SK-N-SH (cell line): Measurements from ENCODE around the gene NTSR2. TPM values are rescaled to one million over a fixed set of nuclear protein-coding genes. Genes with fewer than 3 reads are reported as not detected.

Source experiments
- CTCF ChIA-PET: fragments of 300-600, 350-600 bp; formaldehyde crosslinking; extraction: SDS; loops from one replicate; lab custom pipeline; 2021; lab: Yijun Ruan, JAX
- POLR2A ChIA-PET: fragments of 350-600 bp; sonication (Branson Sonifier 250); formaldehyde crosslinking; extraction: SDS; loops from one replicate; lab custom pipeline; 2020; ENCODE audit warnings: antibody characterized with exemption, inconsistent platforms; lab: Yijun Ruan, JAX
- DNase-seq: peaks from one replicate; pipeline ENCODE4 v3.0.0; 2012
- H2AFZ ChIP-seq: fragments of 200-600 bp; sonication (generic); 2 replicates; pipeline ENCODE4 v1.8.1; 2016; ENCODE audit warnings: antibody characterized with exemption, mild to moderate bottlenecking, low read depth
- H3F3A ChIP-seq: fragments of 200-600 bp; sonication (generic); replicated peaks from 2 replicates; pipeline ENCODE3; 2016; ENCODE audit warnings: antibody characterized with exemption, mild to moderate bottlenecking; ENCODE audit not compliant: insufficient read depth
- H3K27ac ChIP-seq, 2 experiments: fragments of 200-500 bp in 1 of 2; fragments of 200-600 bp in 1 of 2; sonication (Bioruptor generic) in 1 of 2; sonication (generic), shearing (Covaris generic) in 1 of 2; 2 replicates each; pipeline versions ENCODE4 v1.5.1 to v1.6.1; 2014 to 2016; ENCODE audit warnings: low read depth in 2 of 2, inconsistent platforms in 1 of 2, low read length in 1 of 2, mild to moderate bottlenecking in 1 of 2, mixed read lengths in 1 of 2
- H3K27me3 ChIP-seq: fragments of 200-600 bp; sonication (generic), shearing (Covaris generic); 2 replicates; pipeline ENCODE4 v1.6.1; 2016; ENCODE audit warnings: mixed run types; ENCODE audit not compliant: insufficient read depth
- H3K36me3 ChIP-seq, 2 experiments: fragments of 200-500 bp in 1 of 2; fragments of 200-600 bp in 1 of 2; sonication (Bioruptor generic) in 1 of 2; sonication (generic) in 1 of 2; replicated peaks in 1 of 2; 2 replicates each; pipeline versions ENCODE3 to v1.5.1; 2014 to 2016; ENCODE audit warnings: low read length in 1 of 2, mild to moderate bottlenecking in 1 of 2; ENCODE audit not compliant: insufficient read depth in 2 of 2, control insufficient read depth in 1 of 2
- H3K4me1 ChIP-seq, 2 experiments: fragments of 200-500 bp in 1 of 2; fragments of 200-600 bp in 1 of 2; sonication (Bioruptor generic) in 1 of 2; sonication (generic), shearing (Covaris generic) in 1 of 2; 2 replicates each; pipeline versions ENCODE4 v1.5.1 to v1.6.1; 2014 to 2016; ENCODE audit warnings: low read depth in 1 of 2, low read length in 1 of 2, mixed run types in 1 of 2; ENCODE audit not compliant: insufficient read depth in 2 of 2, control insufficient read depth in 1 of 2
- H3K4me2 ChIP-seq: fragments of 200-600 bp; sonication (generic), shearing (Covaris generic); 2 replicates; pipeline ENCODE4 v1.6.1; 2017; ENCODE audit warnings: mixed run types
- H3K4me3 ChIP-seq, 2 experiments: fragments of 200-500 bp in 1 of 2; fragments of 200-600 bp in 1 of 2; sonication (Bioruptor generic) in 1 of 2; sonication (generic), shearing (Covaris generic) in 1 of 2; 2 replicates each; pipeline versions ENCODE4 v1.5.1 to v1.8.1; 2014 to 2016; ENCODE audit warnings: low read depth in 2 of 2, inconsistent platforms in 1 of 2, low read length in 1 of 2, mild to moderate bottlenecking in 1 of 2, mixed read lengths in 1 of 2, moderate library complexity in 1 of 2
- H3K79me2 ChIP-seq: fragments of 200-600 bp; sonication (generic); 2 replicates; pipeline ENCODE4 v1.8.1; 2017; ENCODE audit warnings: mild to moderate bottlenecking; ENCODE audit not compliant: insufficient read depth
- H3K9ac ChIP-seq: fragments of 200-600 bp; sonication (generic); 2 replicates; pipeline ENCODE4 v1.6.1; 2017; ENCODE audit warnings: mixed run types
- H3K9me2 ChIP-seq: fragments of 200-600 bp; sonication (generic); 2 replicates; pipeline ENCODE4 v1.6.1; 2017; ENCODE audit warnings: mixed run types
- H3K9me3 ChIP-seq: fragments of 200-600 bp; sonication (generic); 2 replicates; pipeline ENCODE4 v1.6.1; 2017; ENCODE audit warnings: mixed run types, mild to moderate bottlenecking, moderate library complexity
- H4K20me1 ChIP-seq: fragments of 200-600 bp; sonication (generic); 2 replicates; pipeline ENCODE4 v1.6.1; 2017; ENCODE audit warnings: mild to moderate bottlenecking, mixed run types; ENCODE audit not compliant: insufficient read depth
- FOSL2 ChIP-seq: IDR thresholded peaks from 2 replicates; pipeline ENCODE4 v1.4.0; 2012; ENCODE audit warnings: low read depth, mild to moderate bottlenecking, moderate library complexity, borderline replicate concordance
- FOXM1 ChIP-seq: IDR thresholded peaks from 2 replicates; pipeline ENCODE4 v1.4.0; 2012; ENCODE audit warnings: low read depth, mild to moderate bottlenecking
- MXI1 ChIP-seq: IDR thresholded peaks from 2 replicates; pipeline ENCODE4 v1.6.1; 2012; ENCODE audit warnings: mild to moderate bottlenecking, low read depth, low read length, improper control_type of control experiment
- NRF1 ChIP-seq: IDR thresholded peaks from 2 replicates; pipeline ENCODE4 v1.6.1; 2012; ENCODE audit warnings: low read depth, mild to moderate bottlenecking, low read length
- PBX3 ChIP-seq: IDR thresholded peaks from 2 replicates; pipeline ENCODE4; 2012
- RCOR1 ChIP-seq: fragments of 150-350 bp; IDR thresholded peaks from 2 replicates; pipeline ENCODE4 v1.6.1; 2017; ENCODE audit warnings: antibody characterized with exemption, low read length
- REST ChIP-seq: IDR thresholded peaks from 2 replicates; pipeline ENCODE4 v1.6.1; 2012; ENCODE audit warnings: mild to moderate bottlenecking, low read depth, low read length, moderate library complexity
- RFX5 ChIP-seq: IDR thresholded peaks from 2 replicates; pipeline ENCODE4 v1.6.1; 2012; ENCODE audit warnings: mild to moderate bottlenecking, improper control_type of control experiment, low read length
- SIN3A ChIP-seq: IDR thresholded peaks from 2 replicates; pipeline ENCODE4 v1.6.1; 2012; ENCODE audit warnings: low read depth, mild to moderate bottlenecking, low read length, moderate library complexity, borderline replicate concordance
- SMC3 ChIP-seq: IDR thresholded peaks from 2 replicates; pipeline ENCODE4 v1.6.1; 2012; ENCODE audit warnings: low read depth, low read length, improper control_type of control experiment
- TAF1 ChIP-seq: IDR thresholded peaks from 2 replicates; pipeline ENCODE4 v1.6.1; 2012; ENCODE audit warnings: low read depth, mild to moderate bottlenecking, low read length, moderate library complexity, borderline replicate concordance
- USF2 ChIP-seq: fragments of 150-350 bp; IDR thresholded peaks from 2 replicates; pipeline ENCODE4 v1.6.1; 2017; ENCODE audit warnings: antibody characterized with exemption, low read length, low read depth, borderline replicate concordance
- WGBS: methylation state at CpG from one replicate; pipeline ENCODE4 v1.1.6; 2017; ENCODE audit warnings: low lambda C conversion rate; 5-methylcytosine and 5-hydroxymethylcytosine counted together
- polyA plus RNA-seq, 3 experiments: library from polyadenylated mRNA; depleted of rRNA; stranded (reverse); fragments of >200 nt; gene quantifications; 2 replicates each; pipeline ENCODE4 v1.2.3, GENCODE V29; 2012

NTSR2 gene
- polyA plus RNA-seq, 1 of the 3 experiments (the other 2 are of a cell fraction): not detected

GRCh38 chr2:11692966-11693521 is 23.0 kb upstream of the NTSR2 start (continued):
- TF ChIP-seq RFX5 (0 out of 2 replicates have a peak, but pooled peaks have one; percentile 22), RCOR1 (peak; percentile 55; the same call in 1 of the 2 replicates), FOSL2 (no peak), SMC3 (peak; percentile 89), NRF1 (no peak), SIN3A (no peak; the same call in 1 of the 2 replicates), TAF1 (no peak), FOXM1 (no peak), USF2 (no peak), PBX3 (no peak)

GRCh38 chr2:11691076-11691660 is 21.2 kb upstream of the NTSR2 start:
- no peak overlapping the region for H3K9ac ChIP-seq
- TF ChIP-seq MXI1 (no peak), REST (no peak)
- TF ChIP-seq, all 33 proteins: peak for 0
- no peak for DNase-seq
- Histone ChIP-seq H3K4me2 (no peak overlapping the region), H3K36me3 (no peaks in the 10 kb centered on the region), H3K9me2 (no peaks in the 10 kb centered on the region), H3K79me2 (no peaks in the 10 kb centered on the region), H3K4me3 (no peak overlapping the region), H3K27ac (no peak overlapping the region), H3F3A (peaks cover 2% of the 10 kb centered on the region), H4K20me1 (no peaks in the 10 kb centered on the region), H3K27me3 (no peaks in the 10 kb centered on the region; the same call in 1 of the 2 replicates), H3K9me3 (no peaks in the 10 kb centered on the region), H2AFZ (no peak overlapping the region), H3K4me1 (peaks cover under 1 to 13% of the 10 kb centered on the region in 2 experiments; a peak in 3 of 4 replicates)
- ChIA-PET CTCF (interaction anchor here (0.5 to 31.9 kb wide), 7 partner anchors 11 to 94 kb away, joined by 3 to 886 read pairs (median 22); partner anchors contain the start of gene LPIN1), POLR2A (interaction anchor here (1.1 kb wide), 1 partner anchor 56 kb away, joined by 3 read pairs; no protein-coding TSS in a partner anchor)
- WGBS: 86% methylated on average over 5 of the region's 5 CpGs
